OCI-LY1 (cell line): ENCODE measurements around the gene CNTN2.

Experiments used
- H2AFZ ChIP-seq: fragments of 200-600 bp; sonication (generic), shearing (Covaris generic); 2 replicates; pipeline ENCODE4 v1.6.0; 2014; ENCODE audit warnings: antibody characterized with exemption, mild to moderate bottlenecking, low read length
- H3F3A ChIP-seq: fragments of 200-600 bp; sonication (generic), shearing (Covaris generic); 2 replicates; pipeline ENCODE4 v1.6.0; 2014; ENCODE audit warnings: mild to moderate bottlenecking, antibody characterized with exemption, low read length, moderate library complexity; ENCODE audit not compliant: insufficient read depth
- H3K27ac ChIP-seq: fragments of 200-600 bp; sonication (generic); 2 replicates; pipeline ENCODE4 v1.5.1; 2014; ENCODE audit warnings: low read length, mixed run types, mild to moderate bottlenecking, low read depth; ENCODE audit not compliant: poor library complexity, severe bottlenecking
- H3K27me3 ChIP-seq: fragments of 200-600 bp; sonication (generic); 2 replicates; pipeline ENCODE4 v1.6.0; 2014; ENCODE audit warnings: antibody characterized with exemption, mild to moderate bottlenecking, low read length, moderate library complexity; ENCODE audit not compliant: insufficient read depth
- H3K36me3 ChIP-seq: fragments of 200-600 bp; sonication (generic); 2 replicates; pipeline ENCODE4 v1.6.1; 2014; ENCODE audit warnings: mild to moderate bottlenecking, antibody characterized with exemption, low read length, moderate library complexity, mixed read lengths; ENCODE audit not compliant: insufficient read depth
- H3K4me1 ChIP-seq: fragments of 200-600 bp; sonication (generic); 2 replicates; pipeline ENCODE4 v1.5.1; 2014; ENCODE audit warnings: mild to moderate bottlenecking, low read length, moderate library complexity; ENCODE audit not compliant: insufficient read depth, severe bottlenecking
- H3K4me2 ChIP-seq: fragments of 200-600 bp; sonication (generic), shearing (Covaris generic); 2 replicates; pipeline ENCODE4 v1.6.1; 2014; ENCODE audit warnings: low read length
- H3K4me3 ChIP-seq: fragments of 200-600 bp; sonication (generic); 2 replicates; pipeline ENCODE4 v1.5.1; 2014; ENCODE audit warnings: low read length, low read depth, mild to moderate bottlenecking, mixed read lengths; ENCODE audit not compliant: poor library complexity, severe bottlenecking
- H3K79me2 ChIP-seq: fragments of 200-600 bp; shearing (Covaris generic); 2 replicates; pipeline ENCODE4 v1.6.1; 2016; ENCODE audit warnings: mixed run types, low read length, mixed read lengths; ENCODE audit not compliant: insufficient read depth
- H3K9ac ChIP-seq: fragments of 200-600 bp; sonication (generic), shearing (Covaris generic); 2 replicates; pipeline ENCODE4 v1.6.1; 2014; ENCODE audit warnings: mild to moderate bottlenecking, low read length, mixed read lengths
- H3K9me2 ChIP-seq: fragments of 200-600 bp; sonication (generic), shearing (Covaris generic); 2 replicates; pipeline ENCODE4 v1.6.1; 2014; ENCODE audit warnings: low read depth, mild to moderate bottlenecking, low read length, mixed read lengths
- H3K9me3 ChIP-seq: fragments of 200-600 bp; shearing (Covaris generic); 2 replicates; pipeline ENCODE4 v1.6.1; 2014; ENCODE audit warnings: low read length, mixed read lengths
- H4K20me1 ChIP-seq: fragments of 200-600 bp; sonication (generic), shearing (Covaris generic); 2 replicates; pipeline ENCODE4 v1.6.0; 2016; ENCODE audit warnings: mild to moderate bottlenecking, low read length; ENCODE audit not compliant: insufficient read depth
- CTCF ChIP-seq: fragments of 200-600 bp; sonication (generic), shearing (Covaris generic); IDR thresholded peaks from 2 replicates; pipeline ENCODE4 v1.5.1; 2017; ENCODE audit warnings: mild to moderate bottlenecking, antibody characterized with exemption, low read length, moderate library complexity, mixed read lengths
- EZH2 ChIP-seq: fragments of 200-600 bp; sonication (generic), shearing (Covaris generic); IDR thresholded peaks from 2 replicates; pipeline ENCODE4 v1.8.0; 2017; ENCODE audit warnings: borderline replicate concordance, mixed run types, mild to moderate bottlenecking, antibody characterized with exemption, low read length, moderate library complexity, mixed read lengths

Gene CNTN2

GRCh38 chr1:205111354-205111753, 68.3 kb downstream of the CNTN2 start:
- Histone ChIP-seq H3K27ac (no peak overlapping the region), H2AFZ (no peak overlapping the region), H3K9me3 (no peaks in the 10 kb centered on the region), H3K4me2 (no peak overlapping the region), H3K4me3 (no peak overlapping the region), H3K9me2 (no peaks in the 10 kb centered on the region), H4K20me1 (no peaks in the 10 kb centered on the region), H3F3A (no peaks in the 10 kb centered on the region), H3K79me2 (0 out of 2 replicates have a peak, but pooled peaks cover 11% of the 10 kb centered on the region), H3K4me1 (no peaks in the 10 kb centered on the region), H3K9ac (no peak overlapping the region), H3K36me3 (peaks cover 48% of the 10 kb centered on the region), H3K27me3 (no peaks in the 10 kb centered on the region)
- TF ChIP-seq EZH2 = no peak
- TF ChIP-seq CTCF = no peak

GRCh38 chr1:205118752-205119151, 75.7 kb downstream of the CNTN2 start:
- H3K4me2 ChIP-seq = no peak overlapping the region
- no peak overlapping the region for H3K9ac ChIP-seq
- no peaks in the 10 kb centered on the region for H3F3A ChIP-seq
- H3K79me2 ChIP-seq = peaks cover 48% of the 10 kb centered on the region
- H3K27me3 ChIP-seq = no peaks in the 10 kb centered on the region
- H3K9me3 ChIP-seq = no peaks in the 10 kb centered on the region
- H4K20me1 ChIP-seq = no peaks in the 10 kb centered on the region
- H3K36me3 ChIP-seq = peaks cover 20% of the 10 kb centered on the region; the same call in 1 of the 2 replicates
- TF ChIP-seq CTCF = no peak
- H3K4me3 ChIP-seq = no peak overlapping the region
- peaks cover 29% of the 10 kb centered on the region for H3K4me1 ChIP-seq
- no peak overlapping the region for H3K27ac ChIP-seq
- H2AFZ ChIP-seq = no peak overlapping the region
- H3K9me2 ChIP-seq = no peaks in the 10 kb centered on the region

GRCh38 chr1:205121660-205122488, 78.9 kb downstream of the CNTN2 start, which contains the start of gene RBBP5:
Gene RBBP5, minus strand, starts transcription at chr1:205121978. Its CDS starts 105 bp downstream, at chr1:205121873.
- Histone ChIP-seq H3K27ac (peak within 1 kb of the TSS; percentile 74), H3K4me2 (peak within 1 kb of the TSS; percentile 89)
- TF ChIP-seq CTCF (peak; percentile 87), EZH2 (no peak)

More at GRCh38 chr1:205121660-205122488, 78.9 kb downstream of the CNTN2 start, which contains the start of gene RBBP5:
- Histone ChIP-seq H3K9me2 (no peaks in the 10 kb centered on the region), H3K9ac (peak within 1 kb of the TSS; percentile 87), H3K4me1 (peaks cover 38% of the 10 kb centered on the region), H3F3A (no peaks in the 10 kb centered on the region), H3K9me3 (no peaks in the 10 kb centered on the region), H3K27me3 (no peaks in the 10 kb centered on the region), H4K20me1 (no peaks in the 10 kb centered on the region), H3K79me2 (peaks cover 36% of the 10 kb centered on the region), H2AFZ (peak within 1 kb of the TSS; percentile 77), H3K36me3 (peaks cover 7% of the 10 kb centered on the region; the same call in 1 of the 2 replicates), H3K4me3 (peak within 1 kb of the TSS; percentile 76)
